Activated B cell treated with CpG ODN at 0.5 μM for 24 hours (primary cell): ENCODE data around the gene HNRNPF. TPM values are rescaled to one million over a fixed set of nuclear protein-coding genes. Genes with fewer than 3 reads are reported as not detected.
"Not testable (repeated sequence)": the region's sequence is repeated elsewhere in the genome, so short reads cannot be mapped to it uniquely, and the experiment has no call there.

ENCODE experiments used
- ATAC-seq: fragments of 200-7000 bp; cut with Tn5 transposase; one replicate; pipeline ENCODE4 v1.10.0; 2021; ENCODE audit warnings: low read depth, mild to moderate bottlenecking, moderate library complexity
- CTCF ChIA-PET: fragments of 350-600 bp; sonication (Branson Sonifier 250); formaldehyde crosslinking; loops from one replicate; lab custom pipeline; 2021; ENCODE audit warnings: antibody characterized with exemption; lab: Charles Lee
- POLR2A ChIA-PET: fragments of 350-600 bp; sonication (Branson Sonifier 250); formaldehyde crosslinking; loops from one replicate; lab custom pipeline; 2021; ENCODE audit warnings: antibody characterized with exemption; lab: Charles Lee
- DNase-seq: peaks from one replicate; pipeline ENCODE4 v3.0.0; 2022
- H3K27ac Mint-ChIP-seq: one replicate; pipeline ENCODE4 v1.8.0; 2020; ENCODE audit warnings: mixed read lengths
- H3K27me3 Mint-ChIP-seq: one replicate; pipeline ENCODE4 v1.8.0; 2021; ENCODE audit warnings: mixed read lengths
- H3K36me3 Mint-ChIP-seq: one replicate; pipeline ENCODE4 v1.8.0; 2021; ENCODE audit warnings: low read depth, mixed read lengths
- H3K4me1 Mint-ChIP-seq: one replicate; pipeline ENCODE4 v1.8.0; 2021; ENCODE audit warnings: mixed read lengths
- H3K4me3 Mint-ChIP-seq: one replicate; pipeline ENCODE4 v1.8.0; 2020; ENCODE audit warnings: mild to moderate bottlenecking, mixed read lengths
- H3K9me3 Mint-ChIP-seq: one replicate; pipeline ENCODE4 v1.8.0; 2020; ENCODE audit warnings: mixed read lengths
- CTCF ChIP-seq: fragments of 200-600 bp; IDR thresholded peaks from one replicate; pipeline ENCODE4 v1.8.0; 2022; ENCODE audit warnings: antibody characterized with exemption, mild to moderate bottlenecking
- intact Hi-C: fragments of 100-400 bp; cut with micrococcal nuclease; formaldehyde crosslinking; loops from one replicate; pipeline ENCODE4 v1.15.1; 2024
- total RNA-seq: library from RNA; stranded (reverse); gene quantifications from 2 replicates; pipeline ENCODE4 v1.2.3, GENCODE V29; 2022

Gene HNRNPF
- 253 and 255 TPM in 2 replicates for total RNA-seq

GRCh38 chr10:43408710-43409384, at the start of gene HNRNPF:
Gene HNRNPF, minus strand, starts transcription at chr10:43409186. Its CDS starts 21,302 bp downstream, at chr10:43387884.
- Mint-ChIP-seq H3K27ac (peak within 1 kb of the TSS; percentile 98), H3K27me3 (no peaks in the 10 kb centered on the region), H3K36me3 (peaks cover 21% of the 10 kb centered on the region), H3K4me1 (peaks cover 35% of the 10 kb centered on the region), H3K4me3 (peak within 1 kb of the TSS; percentile 95), H3K9me3 (no peaks in the 10 kb centered on the region)
- ATAC-seq (peak; percentile 74), DNase-seq (peak; percentile 97)
- no peak for TF ChIP-seq CTCF
- intact Hi-C loops, result loop anchor here (1.0 to 5.0 kb wide), 7 partner anchors 11 to 856 kb away; partner anchors contain the start of genes ZNF239, ZNF32 and ZNF33B
- ChIA-PET CTCF (interaction anchor here (1.8 kb wide), 1 partner anchor 12 kb away, joined by 5 read pairs; no protein-coding TSS in a partner anchor), POLR2A (interaction anchor here (0.5 to 5.3 kb wide), 21 partner anchors 8 to 655 kb away, joined by 3 to 128 read pairs (median 8); partner anchors contain the start of genes BMS1, CSGALNACT2, ZNF32 and ZNF487)

GRCh38 chr10:43458227-43458626, 49.2 kb upstream of the HNRNPF start:
- POLR2A ChIA-PET, result interaction anchor here (0.8 kb wide), 1 partner anchor 165 kb away, joined by 10 read pairs; no protein-coding TSS in a partner anchor
- Mint-ChIP-seq H3K27ac (no peak overlapping the region), H3K4me1 (peaks cover 30% of the 10 kb centered on the region), H3K4me3 (no peak overlapping the region), H3K9me3 (no peaks in the 10 kb centered on the region), H3K36me3 (peaks cover 3% of the 10 kb centered on the region), H3K27me3 (no peaks in the 10 kb centered on the region)
- CTCF ChIA-PET, result interaction anchor here (0.6 to 1.4 kb wide), 2 partner anchors 68 to 818 kb away, joined by 3 to 5 read pairs; no protein-coding TSS in a partner anchor
- ATAC-seq (no peak), DNase-seq (no peak)
- no peak for TF ChIP-seq CTCF
- intact Hi-C loops, result no loop called here

- intact Hi-C loops, ATAC-seq, H3K4me3 Mint-ChIP-seq, CTCF ChIA-PET, H3K36me3 Mint-ChIP-seq, H3K27me3 Mint-ChIP-seq, POLR2A ChIA-PET, DNase-seq, H3K9me3 Mint-ChIP-seq: not testable (repeated sequence)
- H3K27ac Mint-ChIP-seq, result peak overlapping the region; percentile 100
- H3K4me1 Mint-ChIP-seq, result peaks cover 42% of the 10 kb centered on the region
These were observed 47.6 kb upstream of the HNRNPF start for GRCh38 chr10:43456561-43456960.

GRCh38 chr10:43454025-43454424, 45.0 kb upstream of the HNRNPF start:
- POLR2A ChIA-PET, result interaction anchor here (1.4 kb wide), 1 partner anchor 19 kb away, joined by 4 read pairs; no protein-coding TSS in a partner anchor
- DNase-seq, H3K9me3 Mint-ChIP-seq, intact Hi-C loops, H3K36me3 Mint-ChIP-seq, H3K27me3 Mint-ChIP-seq, ATAC-seq: not testable (repeated sequence)
- H3K27ac Mint-ChIP-seq, result peak overlapping the region; percentile 100
- peak overlapping the region; percentile 99 for H3K4me3 Mint-ChIP-seq
- CTCF ChIA-PET, result interaction anchor here (1.2 kb wide), 1 partner anchor 19 kb away, joined by 3 read pairs; no protein-coding TSS in a partner anchor
- peaks cover 44% of the 10 kb centered on the region for H3K4me1 Mint-ChIP-seq

GRCh38 chr10:43453266-43453831, 44.4 kb upstream of the HNRNPF start:
- Mint-ChIP-seq H3K4me1 (peaks cover 44% of the 10 kb centered on the region), H3K36me3 (peaks cover 3% of the 10 kb centered on the region), H3K27ac (peak overlapping the region; percentile 98), H3K4me3 (peak overlapping the region; percentile 69), H3K27me3 (no peaks in the 10 kb centered on the region), H3K9me3 (no peaks in the 10 kb centered on the region)
- ChIA-PET POLR2A (interaction anchor here (1.0 to 2.4 kb wide), 6 partner anchors 18 to 53 kb away, joined by 4 to 25 read pairs (median 6); partner anchors contain the start of gene HNRNPF), CTCF (interaction anchor here (1.2 kb wide), 1 partner anchor 18 kb away, joined by 3 read pairs; no protein-coding TSS in a partner anchor)
- ATAC-seq (no peak), DNase-seq (no peak)
- intact Hi-C loops, result no loop called here
- TF ChIP-seq CTCF, result no peak
